LHCN-M2 (cell line): ENCODE data around the gene TTC21A. TPM values are rescaled to one million over a fixed set of nuclear protein-coding genes. Genes with fewer than 3 reads are reported as not detected.
A peak's percentile ranks its signal among the peaks of the same experiment; 100 is the strongest.

Source experiments
- DNase-seq: peaks from one replicate; pipeline ENCODE4 v3.0.0-alpha.2; 2012; ENCODE audit warnings: low read depth
- total RNA-seq: library from RNA; depleted of rRNA; stranded (reverse); fragments of >200 nt; gene quantifications from 2 replicates; pipeline ENCODE4 v1.2.3, GENCODE V29; 2014

The TTC21A gene
- total RNA-seq, 1 experiment from 2014 or later = 1.5 TPM

DNA sequence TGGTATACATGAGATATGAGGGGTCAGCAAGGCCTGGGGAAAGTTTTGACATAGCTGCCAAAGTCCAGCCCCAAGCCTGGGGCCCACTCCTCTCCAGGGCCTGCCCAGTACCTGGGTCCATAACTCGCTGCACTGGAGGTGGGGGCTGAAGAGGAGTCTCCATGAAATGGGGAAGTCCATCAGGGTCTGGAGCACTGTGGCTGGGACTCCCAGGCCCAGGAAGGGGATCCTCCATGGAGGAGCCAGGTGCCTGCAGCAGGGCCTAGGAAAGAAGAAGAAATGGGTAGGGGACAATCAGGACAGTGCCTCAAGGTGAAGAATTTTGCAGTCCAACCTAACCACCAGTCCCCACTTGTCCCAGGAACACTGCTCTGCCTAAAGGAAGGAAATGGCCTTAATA is 8.2 kb upstream of the TTC21A start:
- no peak for DNase-seq

GRCh38 chr3:39099738-39100499 is 7.6 kb upstream of the TTC21A start:
- DNase-seq = no peak

DNA sequence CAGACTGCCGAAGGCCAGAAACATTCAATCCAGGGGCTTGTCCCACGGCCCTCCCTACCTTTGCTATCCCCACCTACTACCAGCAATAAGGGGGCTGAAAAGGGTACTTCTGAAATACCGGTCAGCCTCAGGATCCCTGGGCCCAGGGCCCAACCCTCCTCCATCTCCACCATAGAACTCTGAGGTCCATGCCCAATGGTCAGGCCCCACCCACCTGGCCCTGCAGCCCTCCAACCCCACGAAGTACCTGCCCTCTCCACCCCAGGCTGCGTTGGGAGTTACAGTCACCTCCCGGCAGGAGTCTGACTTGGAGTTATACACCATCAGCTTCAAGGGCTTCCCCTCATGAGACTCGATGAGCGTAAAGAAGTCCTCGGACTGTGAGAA is 7.0 kb upstream of the TTC21A start:
- DNase-seq = no peak

DNA sequence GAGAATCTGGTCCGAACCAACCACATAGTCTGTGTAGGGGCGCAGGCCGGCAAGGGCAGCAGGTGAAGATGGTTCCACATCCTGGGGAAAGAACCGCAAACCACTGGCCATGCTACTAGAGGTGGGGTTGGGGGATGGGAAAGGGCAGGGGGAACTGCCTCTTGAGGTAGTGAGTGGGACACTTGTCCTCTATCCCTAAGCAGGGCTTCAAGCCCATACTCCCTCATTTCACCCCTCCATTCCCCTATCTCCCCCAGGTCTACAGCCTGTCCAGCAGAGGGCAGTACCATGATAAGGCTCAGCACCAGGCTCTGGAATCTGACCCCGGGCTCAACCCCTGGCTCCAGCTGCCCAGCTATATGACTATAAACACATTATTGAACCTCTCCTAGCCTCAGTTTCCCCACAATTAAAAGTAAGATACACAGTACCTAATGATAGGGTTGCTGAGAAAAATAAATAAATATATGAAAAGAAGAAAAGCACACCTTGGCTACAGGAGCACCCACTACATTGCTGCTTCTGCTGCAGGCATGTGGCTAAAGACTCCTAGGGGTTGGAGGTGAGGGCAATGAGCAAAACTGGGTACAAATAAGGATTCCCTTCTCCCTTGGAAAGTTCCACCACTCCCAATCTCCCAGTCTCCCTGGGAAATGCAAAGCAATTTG is 6.3 kb upstream of the TTC21A start:
- DNase-seq = peak; percentile 33

GRCh38 chr3:39102504-39103323 is 4.8 kb upstream of the TTC21A start:
- DNase-seq = no peak

DNA sequence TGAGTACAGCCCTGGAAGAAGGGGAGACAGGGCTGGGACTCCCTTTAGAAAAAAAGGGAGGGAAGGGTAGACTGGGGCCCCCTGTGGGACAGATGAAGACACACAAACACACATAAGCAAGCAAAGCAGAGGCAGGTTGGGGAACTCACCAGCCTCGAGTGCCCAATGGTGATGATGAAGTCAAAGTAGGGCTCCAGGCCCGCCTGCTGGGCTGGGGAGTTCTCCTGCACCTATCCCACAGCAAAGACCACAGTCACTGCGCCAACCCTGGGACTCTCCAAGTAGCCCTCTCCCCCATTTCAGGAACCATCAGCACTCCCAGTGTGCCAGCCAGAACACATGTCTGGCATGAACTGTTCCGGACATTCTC is 4.2 kb upstream of the TTC21A start:
- DNase-seq = no peak

DNA sequence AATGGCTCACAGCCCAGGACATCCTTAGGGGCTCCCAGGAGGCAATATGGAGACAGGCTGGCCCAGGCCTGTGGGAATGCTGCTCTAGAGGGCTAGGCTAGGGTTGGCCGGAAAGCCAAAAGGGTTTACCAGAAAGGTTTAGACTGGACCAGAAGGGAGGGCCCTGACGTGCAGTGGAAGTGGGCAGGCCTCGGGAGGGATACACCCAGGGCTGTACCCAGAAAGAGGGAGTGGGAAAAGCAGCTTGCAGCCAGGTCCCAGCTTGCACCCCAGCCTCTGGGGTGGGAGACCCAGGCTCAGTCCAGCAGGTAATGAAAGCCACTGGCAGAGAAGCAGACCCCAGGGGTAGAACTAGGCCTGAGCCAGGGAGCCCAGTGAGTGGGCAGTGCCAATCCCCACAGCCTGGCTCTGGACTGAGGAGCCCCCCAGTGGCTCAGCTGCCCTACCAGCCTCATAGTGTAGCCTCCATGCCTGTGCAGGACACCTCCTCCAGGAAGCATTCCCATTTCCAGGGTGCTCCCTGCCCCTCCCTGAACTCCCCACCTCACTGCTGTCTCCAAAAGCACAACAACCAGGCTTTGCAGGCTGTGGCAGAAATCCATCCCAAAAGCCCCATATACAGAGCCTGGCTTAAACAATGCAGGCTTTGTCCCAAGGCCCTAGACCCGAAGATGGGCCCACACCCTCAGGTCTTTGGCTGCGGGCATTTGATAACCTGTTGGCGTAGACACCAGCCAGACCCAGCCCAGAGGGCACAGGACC is 3.5 kb upstream of the TTC21A start:
- no peak for DNase-seq

GRCh38 chr3:39104961-39105686 is 2.4 kb upstream of the TTC21A start:
- DNase-seq = peak; percentile 45

GRCh38 chr3:39105687-39106063 is 1.8 kb upstream of the TTC21A start:
- no peak for DNase-seq

GRCh38 chr3:39106281-39106811 is 1.1 kb upstream of the TTC21A start:
- DNase-seq = peak; percentile 22

- DNase-seq = peak; percentile 47
Measured at GRCh38 chr3:39106851-39107387, 561 bp upstream of the TTC21A start.

DNA sequence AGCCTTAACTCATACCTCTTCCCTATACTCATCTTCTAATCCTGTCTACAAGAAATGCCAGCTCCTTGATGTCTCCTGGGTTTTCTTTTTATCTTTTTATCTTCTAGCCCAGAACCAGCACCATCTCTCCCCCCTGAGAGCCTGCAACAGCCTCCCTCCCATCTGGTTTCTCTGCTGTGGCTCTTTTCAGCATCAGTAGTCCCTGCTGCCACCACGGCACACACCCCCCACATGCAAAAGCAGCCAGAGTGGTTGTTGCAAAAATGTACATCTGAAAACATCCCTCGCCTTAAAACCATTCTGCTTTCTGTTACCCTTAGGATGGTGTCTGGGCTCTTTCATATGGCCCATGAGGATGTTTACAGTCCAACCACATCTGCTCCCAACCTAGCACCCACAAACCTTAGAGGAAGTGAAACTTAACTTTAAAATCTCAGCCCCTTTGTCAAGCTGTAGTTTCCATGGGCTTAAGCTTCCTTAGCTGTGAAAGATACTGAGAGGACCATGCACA is 775 bp downstream of the TTC21A start:
- no peak for DNase-seq

DNA sequence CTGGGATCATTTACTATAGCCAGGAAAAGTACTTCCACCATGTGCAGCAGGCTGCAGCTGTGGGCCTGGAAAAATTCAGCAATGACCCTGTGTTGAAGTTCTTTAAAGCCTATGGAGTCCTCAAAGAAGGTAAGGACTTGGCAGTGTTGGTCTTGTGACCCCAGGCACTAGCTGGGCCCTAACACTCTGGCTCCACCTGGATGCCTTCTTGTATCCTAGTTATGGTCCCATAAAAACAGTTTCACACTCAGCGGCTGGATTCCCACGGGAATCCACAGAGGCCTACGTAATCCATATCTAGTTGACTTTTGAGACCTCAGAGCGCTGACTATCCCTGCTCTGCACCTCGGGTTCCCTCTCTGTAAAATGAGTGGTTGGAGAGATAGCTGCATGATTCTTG is 1.6 kb downstream of the TTC21A start:
- DNase-seq = no peak

DNA sequence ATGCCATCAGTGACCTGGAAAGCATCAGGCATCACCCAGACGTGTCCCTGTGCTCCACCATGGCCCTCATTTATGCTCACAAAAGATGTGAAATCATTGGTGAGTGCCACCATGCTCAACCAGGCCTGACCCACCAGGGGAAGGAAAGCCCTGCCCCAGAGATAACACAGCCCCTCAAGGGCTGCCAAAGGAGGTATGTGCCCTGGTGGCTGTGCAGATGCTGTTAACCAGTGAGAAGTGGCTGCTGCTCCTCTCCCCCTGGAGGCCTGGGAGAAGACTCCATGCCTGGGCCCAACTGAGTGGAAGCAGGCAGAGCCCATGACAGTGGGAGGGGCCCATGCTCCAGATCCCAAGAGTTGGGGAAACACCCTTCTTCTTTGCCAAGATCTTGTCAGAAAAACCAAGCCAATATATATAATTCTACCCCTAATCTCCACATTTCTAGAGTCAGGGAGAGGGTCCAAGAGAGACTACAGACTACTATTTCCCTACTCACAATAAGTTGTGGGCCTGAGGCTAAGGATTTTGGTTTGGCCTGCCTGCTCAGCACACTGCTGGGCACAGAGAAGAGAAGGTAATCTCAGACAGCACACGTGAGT is 2.7 kb downstream of the TTC21A start:
- no peak for DNase-seq

DNA sequence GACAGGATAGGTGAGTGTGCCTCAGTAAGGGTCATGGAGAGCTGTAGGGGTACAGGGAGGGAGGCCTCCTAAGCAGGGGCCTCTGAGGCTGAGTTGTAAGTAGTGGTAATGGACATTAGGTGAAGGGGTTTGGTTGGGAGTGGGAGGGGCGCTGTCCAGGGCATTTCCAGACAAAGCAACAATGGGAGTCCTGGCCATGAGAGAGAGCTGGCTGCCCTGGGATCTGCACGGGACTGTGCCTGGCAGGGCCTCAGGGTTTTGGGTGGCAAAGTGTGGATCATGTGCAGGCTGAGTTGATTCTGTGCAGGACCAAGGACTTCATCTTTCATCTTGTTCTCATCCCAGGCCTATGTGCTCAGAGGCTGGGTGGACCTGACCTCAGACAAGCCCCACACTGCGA is 4.6 kb downstream of the TTC21A start:
- no peak for DNase-seq

DNA sequence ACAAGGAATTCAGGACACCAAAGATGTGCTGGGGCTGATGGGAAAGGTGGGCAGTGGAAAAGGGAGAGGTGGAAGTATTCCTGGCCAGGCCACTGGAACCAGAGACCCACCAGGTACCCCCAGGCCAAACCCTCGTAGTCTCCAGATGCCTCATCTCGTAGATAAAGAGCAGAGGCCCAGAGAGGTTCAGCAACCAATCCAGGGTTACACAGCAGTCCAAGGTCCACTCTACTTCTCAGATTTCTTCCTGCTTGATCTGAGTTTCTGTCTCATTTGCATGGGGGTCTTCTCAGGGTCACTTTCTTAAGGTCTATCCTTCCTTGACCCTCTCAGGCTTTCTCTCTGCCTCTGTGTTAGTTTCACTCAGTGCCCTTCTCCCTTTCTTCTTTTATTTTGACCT is 5.1 kb downstream of the TTC21A start:
- no peak for DNase-seq

DNA sequence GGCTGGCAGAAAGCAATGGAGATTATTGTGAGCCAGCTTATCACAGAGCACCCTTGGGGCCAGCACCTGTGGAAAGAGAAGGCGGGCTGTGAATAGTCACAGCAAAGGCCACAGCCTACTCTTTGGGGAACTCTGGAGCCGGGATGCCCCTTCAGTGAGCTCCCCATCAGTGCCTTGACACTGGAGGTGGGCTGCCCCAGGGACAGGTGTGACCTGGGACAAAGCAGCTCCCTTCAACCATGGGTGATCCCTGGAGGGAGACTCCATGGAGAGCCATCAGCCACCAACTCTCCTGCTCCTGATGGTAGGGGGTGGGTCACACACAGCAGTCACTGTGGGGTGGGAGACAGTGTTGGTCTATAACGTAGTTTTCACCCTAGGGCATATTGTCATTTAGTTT is 5.8 kb downstream of the TTC21A start:
- no peak for DNase-seq

DNA sequence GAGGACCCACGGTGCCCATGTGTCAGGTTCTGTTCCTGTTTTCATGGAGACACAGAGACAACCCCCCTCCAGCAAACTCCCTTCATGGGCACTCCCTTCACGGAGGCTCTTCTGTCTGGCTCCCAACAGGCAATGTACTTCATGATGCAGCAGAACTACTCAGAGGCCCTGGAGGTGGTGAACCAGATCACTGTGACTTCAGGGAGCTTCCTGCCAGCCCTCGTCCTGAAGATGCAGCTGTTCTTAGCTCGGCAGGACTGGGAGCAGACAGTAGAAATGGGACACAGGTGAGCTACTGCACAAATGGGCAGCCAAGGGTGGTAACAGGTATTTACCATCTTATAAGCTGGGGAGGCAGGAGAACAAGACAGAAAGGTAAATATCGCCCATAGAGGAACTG is 7.0 kb downstream of the TTC21A start:
- DNase-seq = no peak

GRCh38 chr3:39115870-39116269 is 8.4 kb downstream of the TTC21A start:
- no peak for DNase-seq

DNA sequence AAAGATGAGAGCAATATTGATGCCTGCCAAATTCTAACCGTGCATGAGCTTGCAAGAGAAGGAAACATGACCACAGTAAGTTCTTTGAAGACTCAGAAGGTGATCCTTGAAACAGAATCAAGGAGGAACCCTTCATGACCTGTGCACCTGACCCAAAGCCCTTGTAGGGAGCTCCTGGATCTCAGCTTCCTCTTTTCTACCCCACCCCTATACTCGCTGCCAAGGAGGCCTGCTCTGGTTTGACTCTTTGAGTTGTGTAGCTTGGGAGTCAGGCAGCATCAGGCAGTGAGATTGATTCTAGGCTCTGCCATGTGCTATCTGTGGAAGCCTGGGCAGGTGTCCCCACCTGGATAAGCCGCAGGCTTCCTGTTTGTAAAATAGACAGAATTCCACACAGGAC is 10.6 kb downstream of the TTC21A start:
- DNase-seq = no peak
